Measurements from ENCODE around the gene EML6.
"Not testable (repeated sequence)": the region's sequence is repeated elsewhere in the genome, so short reads cannot be mapped to it uniquely, and the experiment has no call there.

The EML6 gene

DNA sequence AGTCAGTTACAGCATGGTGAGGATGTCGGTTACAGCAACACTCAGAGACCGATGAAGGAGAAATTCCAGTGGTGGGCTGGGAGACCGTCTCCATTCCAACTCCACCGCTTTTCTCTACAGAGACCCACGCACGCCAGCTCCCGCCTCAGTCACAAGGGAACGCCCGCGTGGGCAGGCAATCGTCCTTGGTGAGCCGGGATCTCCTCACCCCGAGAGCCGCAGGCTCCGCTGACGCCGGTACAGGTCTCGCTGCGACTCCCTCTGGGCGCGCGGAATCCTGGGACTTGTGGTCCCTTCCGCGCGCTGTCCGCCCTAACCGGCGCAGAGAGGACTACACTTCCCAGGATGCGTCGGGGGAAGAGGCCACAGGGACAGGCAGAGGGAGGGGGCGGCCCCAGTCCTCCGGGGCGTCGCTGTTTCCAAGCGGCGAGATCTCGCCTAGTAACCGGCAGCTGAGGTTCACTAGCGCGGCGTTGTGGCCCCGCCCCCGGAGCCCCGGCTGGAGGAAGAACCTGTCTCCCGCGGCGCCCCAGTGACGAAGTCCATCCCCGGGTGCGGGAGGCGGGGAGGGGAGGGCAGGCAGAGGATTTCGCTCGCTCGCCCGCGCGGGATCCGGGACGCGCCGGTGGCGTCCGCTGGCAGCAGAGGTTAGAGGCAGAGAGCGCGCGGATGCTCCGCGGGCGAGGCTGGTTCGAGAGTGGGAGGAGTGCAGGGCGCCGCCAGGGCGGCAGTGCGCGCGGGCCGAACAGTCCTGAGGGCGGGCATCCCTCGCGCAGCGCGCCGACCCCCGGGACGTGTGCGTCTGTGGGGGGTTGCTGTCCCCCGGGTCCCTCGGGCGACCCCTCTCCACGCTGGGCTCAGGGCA lies at the start of gene EML6:
Gene EML6, plus strand, starts transcription at position 532 of the 865 bp plus-strand sequence. CDS start 1,400 bp downstream, outside the sequence.
- in situ Hi-C loops (cut with MboI; ENCODE audit: low sequenced_read_pairs), result loop anchor here (25.0 kb wide), 1 partner anchor 611 kb away; the partner anchor contains the start of gene ACYP2

DNA sequence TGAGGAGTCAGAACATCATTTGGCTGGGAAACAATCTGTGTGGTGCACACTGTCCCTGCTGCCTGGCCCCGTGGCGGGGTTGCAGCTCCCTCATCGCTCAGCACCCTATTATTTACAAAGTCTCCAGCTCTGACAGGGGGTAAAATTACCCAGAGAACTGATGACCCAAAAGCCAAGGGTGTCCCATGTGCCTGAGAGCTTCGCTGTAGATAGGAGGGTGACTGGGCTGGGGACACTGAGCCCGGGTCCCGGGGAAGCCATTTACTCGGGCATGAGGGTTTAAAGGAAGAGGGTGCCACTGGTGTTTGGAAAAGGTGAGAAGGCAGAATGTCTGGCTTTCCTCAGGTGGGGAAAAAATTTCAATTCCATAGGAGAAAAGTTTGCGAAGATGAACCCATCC lies 48.2 kb upstream of the EML6 start:
- in situ Hi-C loops (cut with MboI; ENCODE audit: low sequenced_read_pairs), result no loop called here

DNA sequence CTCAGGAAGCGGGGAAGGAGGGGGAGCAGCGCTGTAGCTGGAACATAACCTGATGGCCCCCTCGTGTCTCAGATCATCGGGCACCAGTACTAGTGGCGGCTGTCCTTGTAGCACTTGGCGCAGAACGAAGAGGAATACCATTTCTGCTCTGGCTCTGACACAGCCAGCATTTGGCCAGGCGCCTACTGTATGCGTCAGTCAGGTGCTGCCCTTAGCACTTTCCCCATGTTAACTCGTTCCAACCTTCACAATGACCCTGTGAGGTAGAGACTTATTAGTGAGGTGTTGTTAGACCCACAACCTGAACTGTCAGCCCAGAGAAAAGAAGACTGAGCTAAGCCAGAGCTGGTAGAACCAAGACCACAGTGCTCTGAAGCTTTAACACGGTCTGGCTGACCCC lies 47.7 kb upstream of the EML6 start:
- in situ Hi-C loops (cut with MboI; ENCODE audit: low sequenced_read_pairs), result no loop called here

- in situ Hi-C loops (cut with MboI; ENCODE audit: low sequenced_read_pairs), result no loop called here
Measured at GRCh38 chr2:54676656-54677055, 46.8 kb upstream of the EML6 start.

DNA sequence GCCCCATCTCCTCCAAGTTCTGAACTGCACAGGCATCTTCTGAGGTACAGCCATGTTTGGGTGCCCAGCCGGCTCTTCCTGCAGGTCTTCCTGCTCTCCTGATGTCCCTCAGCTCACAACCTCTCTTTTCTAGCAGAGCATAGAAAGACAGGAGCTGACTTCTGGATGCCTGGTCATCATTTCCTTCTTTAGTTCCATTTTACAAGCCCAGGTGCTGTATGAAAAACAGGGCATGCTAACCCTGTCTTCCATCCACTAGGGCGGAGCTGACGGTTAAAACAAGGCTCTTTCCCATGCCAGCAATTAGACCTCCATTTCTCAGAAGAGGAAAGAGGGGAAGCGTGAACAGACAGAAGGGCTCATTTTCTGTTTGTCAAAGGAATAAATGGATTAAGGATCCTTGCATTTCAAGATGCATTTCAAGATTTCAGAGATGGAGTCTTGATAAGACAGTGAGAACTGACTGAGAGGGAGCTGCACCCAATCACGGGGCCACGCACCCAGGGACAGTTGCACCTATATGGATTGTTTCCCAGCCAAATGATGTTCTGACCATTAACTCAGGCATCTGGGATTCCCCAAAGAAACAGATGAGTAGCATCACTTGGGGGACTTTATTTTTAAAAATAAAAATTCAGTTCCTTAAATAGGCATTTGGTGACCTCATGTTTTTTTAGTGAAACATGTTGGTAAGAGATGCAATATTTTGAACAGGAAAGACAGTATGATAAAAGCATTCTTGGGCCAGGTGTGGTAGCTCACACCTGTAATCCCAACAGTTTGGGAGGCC lies 45.8 kb upstream of the EML6 start:
- in situ Hi-C loops (cut with MboI; ENCODE audit: low sequenced_read_pairs), result no loop called here

DNA sequence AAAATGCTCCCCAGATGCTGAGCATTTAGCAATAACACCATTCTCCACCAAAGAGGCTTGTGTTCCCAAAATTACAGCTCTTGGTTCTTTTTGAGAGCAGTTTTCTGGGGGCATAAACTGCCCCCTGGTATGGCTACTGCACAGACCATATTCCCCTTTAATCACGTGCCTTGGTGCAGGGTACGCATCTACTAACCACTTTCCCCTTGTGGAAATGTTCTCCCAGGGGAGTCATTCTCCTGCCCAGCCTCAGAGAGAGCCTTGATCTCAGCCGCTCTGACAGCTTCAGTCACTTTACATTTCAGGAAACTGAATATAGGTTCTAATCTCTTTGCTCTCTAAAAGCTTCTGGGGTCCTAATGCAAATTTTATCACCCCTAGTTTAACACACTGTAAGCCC lies 44.7 kb upstream of the EML6 start:
- in situ Hi-C loops (cut with MboI; ENCODE audit: low sequenced_read_pairs), result no loop called here

DNA sequence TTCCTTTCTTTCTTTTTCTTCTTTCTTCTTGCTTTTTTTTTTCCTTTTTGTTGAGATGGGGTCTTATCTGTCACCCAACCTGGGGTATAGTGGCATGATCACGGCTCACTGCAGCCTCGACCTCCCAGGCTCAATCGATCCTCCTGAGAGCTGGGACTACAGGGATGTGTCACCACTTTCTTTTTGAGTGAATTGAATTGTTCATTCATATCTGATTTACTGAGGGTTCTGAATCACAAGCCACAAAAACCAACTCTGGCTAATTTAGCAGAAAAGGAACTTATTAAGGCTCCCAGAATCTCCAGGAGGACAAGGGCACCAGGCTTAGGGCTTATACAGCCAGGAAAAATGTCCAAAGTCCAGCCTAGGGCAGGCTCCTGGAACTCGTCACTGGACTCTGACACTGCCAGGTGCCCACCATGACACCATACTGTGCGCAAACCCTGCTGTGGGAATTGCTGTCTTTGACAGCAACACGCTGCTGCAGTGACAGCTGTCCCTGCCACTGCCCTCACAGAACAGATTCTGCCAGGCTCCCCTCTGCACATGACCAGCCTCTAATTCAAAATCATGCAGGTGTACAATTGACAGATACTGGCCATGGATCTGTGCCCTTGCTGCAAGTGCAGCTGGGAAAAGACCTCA lies 42.9 kb upstream of the EML6 start:
- in situ Hi-C loops (cut with MboI; ENCODE audit: low sequenced_read_pairs), result no loop called here

GRCh38 chr2:54681416-54681815 lies 42.0 kb upstream of the EML6 start:
- in situ Hi-C loops (cut with MboI; ENCODE audit: low sequenced_read_pairs), result no loop called here

DNA sequence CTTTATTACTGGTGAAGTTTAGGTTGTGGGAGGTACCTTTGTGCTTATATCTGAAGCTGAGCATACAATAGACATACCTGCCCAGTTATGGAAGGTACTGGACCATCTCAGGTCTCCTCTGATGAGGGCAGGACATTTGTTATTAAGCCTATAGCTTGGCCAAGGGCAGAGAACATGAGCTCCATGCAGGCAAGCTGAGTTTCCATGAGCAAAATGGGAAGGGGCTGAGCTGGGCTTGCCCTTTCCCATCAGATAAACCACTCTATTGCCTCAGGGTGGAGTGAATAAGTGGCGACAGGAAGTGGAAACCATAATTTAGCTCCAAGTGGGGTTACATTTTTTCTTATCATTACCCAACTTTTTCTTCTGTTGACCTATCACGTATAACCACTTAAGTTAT lies 39.9 kb upstream of the EML6 start:
- in situ Hi-C loops (cut with MboI; ENCODE audit: low sequenced_read_pairs), result no loop called here

- in situ Hi-C loops (cut with MboI; ENCODE audit: low sequenced_read_pairs), result no loop called here
Measured at GRCh38 chr2:54685263-54685775, 38.1 kb upstream of the EML6 start.

- in situ Hi-C loops (cut with MboI; ENCODE audit: low sequenced_read_pairs), result no loop called here
Measured at GRCh38 chr2:54687595-54688152, 35.8 kb upstream of the EML6 start.

GRCh38 chr2:54691445-54692135 lies 31.9 kb upstream of the EML6 start:
- in situ Hi-C loops (cut with MboI; ENCODE audit: low sequenced_read_pairs), result no loop called here

DNA sequence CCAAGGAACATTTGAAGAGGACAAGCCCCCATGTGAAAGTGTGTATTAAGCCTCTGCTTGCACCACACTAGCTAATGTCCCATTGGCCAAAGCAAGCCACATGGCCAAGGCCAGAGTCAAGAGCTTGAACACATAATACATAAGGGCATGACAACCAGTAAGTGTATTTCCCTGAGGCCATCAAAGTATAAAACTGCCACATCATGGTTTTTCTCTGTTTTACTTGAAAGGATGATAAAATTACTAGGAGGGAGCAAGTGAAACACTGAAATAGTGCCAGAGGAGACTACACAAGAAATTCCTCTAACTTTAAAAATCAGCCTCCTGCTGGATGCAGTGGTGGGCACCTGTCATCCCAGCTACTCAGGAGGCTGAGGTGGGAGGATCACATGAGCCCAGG lies 30.9 kb upstream of the EML6 start:
- in situ Hi-C loops (cut with MboI; ENCODE audit: low sequenced_read_pairs), result no loop called here

DNA sequence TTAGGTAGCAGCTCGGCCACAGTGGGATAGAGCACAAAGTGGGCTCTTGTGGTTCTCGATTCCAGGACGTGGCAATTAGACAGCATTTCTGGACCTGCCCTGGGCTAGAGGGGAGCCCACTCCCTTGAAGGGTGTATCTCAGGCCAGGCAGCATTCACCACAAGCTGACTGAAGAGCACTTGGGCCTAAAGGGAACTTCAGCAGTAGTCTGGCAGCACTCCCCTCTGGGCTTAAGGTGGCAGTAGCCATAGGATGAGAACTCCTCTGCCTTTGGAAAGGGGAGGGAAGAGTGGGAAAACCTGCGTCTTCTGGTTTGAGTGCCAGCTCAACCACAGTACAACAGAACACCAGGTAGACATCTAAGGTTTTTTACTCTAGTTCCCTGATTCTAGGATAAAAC lies 28.1 kb upstream of the EML6 start:
- in situ Hi-C loops (cut with MboI; ENCODE audit: low sequenced_read_pairs), result no loop called here

DNA sequence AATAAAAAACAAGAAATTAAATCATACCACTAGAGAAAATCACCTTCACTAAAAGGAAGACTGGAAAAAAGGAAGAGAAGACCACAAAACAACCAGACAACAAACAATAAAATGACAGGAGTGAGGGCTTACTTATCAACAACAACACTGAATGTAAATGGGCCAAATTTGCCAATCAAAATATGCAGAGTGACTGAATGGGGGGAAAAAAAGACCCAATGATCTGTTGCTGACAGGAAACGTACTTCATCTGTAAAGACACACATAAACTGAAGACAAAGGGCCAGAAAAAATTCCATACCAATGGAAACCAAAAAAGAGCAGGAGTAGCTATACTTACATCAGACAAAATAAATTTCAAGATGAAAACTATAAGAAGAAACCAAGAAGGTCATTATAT lies 25.5 kb upstream of the EML6 start:
- in situ Hi-C loops (cut with MboI; ENCODE audit: low sequenced_read_pairs), result no loop called here

- in situ Hi-C loops (cut with MboI; ENCODE audit: low sequenced_read_pairs), result not testable (repeated sequence)
Measured at GRCh38 chr2:54698926-54699325, 24.5 kb upstream of the EML6 start.

DNA sequence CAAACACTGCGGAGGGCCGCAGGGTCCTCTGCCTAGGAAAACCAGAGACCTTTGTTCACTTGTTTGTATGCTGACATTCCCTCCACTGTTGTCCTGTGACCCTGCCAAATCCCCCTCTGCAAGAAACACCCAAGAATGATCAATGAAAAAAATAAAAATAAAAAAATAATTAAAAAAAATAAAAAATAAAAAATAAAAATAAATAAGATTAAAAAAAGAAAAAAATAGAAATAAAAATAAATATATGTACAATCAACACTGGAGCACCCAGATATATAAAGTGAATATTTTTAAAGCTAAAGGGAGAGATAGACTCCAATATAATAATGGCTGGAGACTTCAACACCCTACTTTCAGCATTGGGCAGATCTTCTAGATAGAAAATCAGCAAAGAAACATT lies 23.8 kb upstream of the EML6 start:
- in situ Hi-C loops (cut with MboI; ENCODE audit: low sequenced_read_pairs), result loop anchor here (10.0 to 25.0 kb wide), 2 partner anchors 175 to 587 kb away; partner anchors contain the start of gene ACYP2

DNA sequence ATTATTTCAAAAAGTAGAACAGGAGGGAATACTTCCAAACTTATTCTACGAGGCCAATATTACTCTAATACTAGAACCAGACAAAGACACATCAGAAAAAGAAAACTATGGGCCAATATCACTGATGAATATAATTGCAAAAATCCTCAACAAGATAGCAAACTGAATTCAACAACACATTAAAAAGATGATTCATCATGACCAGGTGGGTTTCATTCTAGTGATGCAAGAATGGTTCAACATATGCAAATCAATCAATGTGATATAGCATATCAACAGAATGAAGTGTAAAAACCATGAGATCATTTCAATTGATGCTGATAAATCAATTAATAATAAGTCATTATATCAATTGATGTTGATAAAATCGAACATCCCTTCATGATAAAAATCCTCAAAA lies 22.4 kb upstream of the EML6 start:
- in situ Hi-C loops (cut with MboI; ENCODE audit: low sequenced_read_pairs), result loop anchor here (10.0 to 25.0 kb wide), 2 partner anchors 176 to 589 kb away; partner anchors contain the start of gene ACYP2

- in situ Hi-C loops (cut with MboI; ENCODE audit: low sequenced_read_pairs), result loop anchor here (10.0 to 25.0 kb wide), 2 partner anchors 179 to 592 kb away; partner anchors contain the start of gene ACYP2
Measured at GRCh38 chr2:54704238-54704637, 19.2 kb upstream of the EML6 start.

Data from HL-60/S4 (cell line).